ENCODE data around the gene SMIM3.
"Not testable (repeated sequence)": the region's sequence is repeated elsewhere in the genome, so short reads cannot be mapped to it uniquely, and the experiment has no call there.

SMIM3 gene

DNA sequence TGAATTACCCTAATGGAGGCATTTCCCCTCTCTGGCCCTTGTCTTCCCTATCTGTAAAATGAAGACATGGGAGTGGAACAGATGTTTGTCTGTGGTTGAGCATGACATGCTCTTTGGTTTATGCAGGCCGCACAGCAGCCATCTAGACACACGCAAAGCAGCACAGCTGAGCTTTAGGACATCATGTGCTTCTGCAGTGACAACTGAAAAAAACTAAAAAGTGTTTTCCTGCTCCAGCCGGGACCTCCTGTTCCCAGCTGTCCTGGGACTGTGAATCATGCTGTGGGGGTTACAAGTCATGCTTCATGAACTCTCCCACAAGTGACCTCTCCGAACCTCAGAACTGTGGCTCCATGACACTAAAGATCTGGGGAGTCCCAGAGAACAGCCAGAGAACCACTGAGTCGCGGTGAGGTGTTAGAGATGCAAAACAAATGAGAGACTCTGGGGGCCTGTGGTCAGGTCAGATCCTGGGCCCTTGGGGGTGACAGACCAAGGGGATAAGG is 1.7 kb downstream of the SMIM3 start:
- peaks cover 2% of the 10 kb centered on the region for H3K36me3 Mint-ChIP-seq (ENCODE audit: low read depth)
- H3K27ac Mint-ChIP-seq: peak overlapping the region; percentile 79
- ATAC-seq (peak; percentile 60), DNase-seq (peak; percentile 63)
- no peaks in the 10 kb centered on the region for H3K9me3 Mint-ChIP-seq
- peaks cover 4% of the 10 kb centered on the region for H3K27me3 Mint-ChIP-seq
- H3K4me3 Mint-ChIP-seq: peak overlapping the region; percentile 97
- H3K4me1 Mint-ChIP-seq: peaks cover 71% of the 10 kb centered on the region

DNA sequence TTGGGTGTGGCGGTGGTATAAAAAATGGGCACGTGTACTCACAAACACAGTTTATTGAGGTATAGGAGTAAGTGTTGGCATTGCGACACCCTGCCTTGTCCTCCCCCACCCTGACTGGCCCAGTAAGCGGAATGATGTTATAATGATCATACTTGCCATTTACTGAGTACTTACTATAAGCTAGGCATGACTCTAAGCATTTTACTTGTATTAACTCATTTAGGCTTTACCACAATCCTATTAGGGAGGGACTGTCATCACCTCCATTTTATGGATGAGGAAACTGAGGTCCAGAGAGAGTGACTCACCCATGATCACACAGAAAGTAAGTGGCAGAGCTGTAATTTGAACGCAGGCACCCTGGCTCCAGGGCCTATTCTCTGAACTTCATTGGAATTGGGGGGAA is 2.3 kb downstream of the SMIM3 start:
- Mint-ChIP-seq H3K9me3 (peaks cover 1% of the 10 kb centered on the region), H3K4me3 (peak overlapping the region; percentile 97), H3K36me3 (ENCODE audit: low read depth) (peaks cover 4% of the 10 kb centered on the region), H3K27me3 (peaks cover 4% of the 10 kb centered on the region), H3K4me1 (peaks cover 76% of the 10 kb centered on the region), H3K27ac (peak overlapping the region; percentile 79)
- ATAC-seq (peak; percentile 18), DNase-seq (no peak)

DNA sequence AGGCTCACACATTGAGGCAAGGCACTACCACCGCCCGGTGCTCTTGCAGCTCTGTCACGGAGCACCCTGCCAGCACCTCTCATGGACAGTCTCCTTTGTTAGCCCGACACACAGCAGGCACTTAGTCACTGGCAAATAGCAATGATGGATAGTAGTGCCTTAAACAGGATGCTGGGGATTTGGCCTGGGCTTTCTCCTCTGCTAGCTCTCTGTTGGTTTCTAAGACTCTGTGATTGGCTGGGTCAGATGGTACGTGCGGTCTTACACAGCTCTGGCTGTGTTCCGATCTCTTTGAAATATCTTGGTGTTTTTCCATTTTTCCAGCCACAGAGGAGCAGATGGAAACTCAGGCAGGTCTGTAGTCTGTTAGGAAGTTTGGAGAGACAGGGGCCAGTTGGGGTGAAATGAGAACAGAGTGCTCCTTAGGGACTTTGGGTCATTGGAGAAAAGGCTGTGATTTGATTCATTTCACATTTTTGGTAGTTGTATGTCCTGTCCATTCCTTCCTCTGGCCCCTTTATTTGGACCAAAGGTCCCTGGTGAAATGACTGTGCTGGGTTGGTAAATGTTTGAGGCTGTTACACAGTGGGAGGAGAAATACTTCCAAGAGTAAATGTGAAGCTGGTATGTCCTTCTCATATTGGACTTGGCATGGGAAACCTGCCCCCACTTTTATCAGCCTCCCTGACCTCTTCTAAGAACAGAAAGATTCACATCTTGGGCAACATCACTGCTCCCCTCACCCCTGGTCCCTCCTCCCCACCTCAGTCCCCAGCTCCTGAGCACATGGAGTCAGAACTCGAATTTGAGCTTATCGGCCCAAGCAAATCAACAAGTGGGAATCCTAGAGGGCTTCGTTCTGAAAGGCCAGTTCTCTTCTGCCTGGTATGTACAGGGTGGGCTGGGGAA is 3.4 kb downstream of the SMIM3 start:
- ATAC-seq (no peak), DNase-seq (no peak)
- Mint-ChIP-seq H3K4me1 (peaks cover 83% of the 10 kb centered on the region), H3K4me3 (no peak overlapping the region), H3K27ac (peak overlapping the region; percentile 79), H3K36me3 (ENCODE audit: low read depth) (peaks cover 6% of the 10 kb centered on the region), H3K27me3 (peaks cover 4% of the 10 kb centered on the region), H3K9me3 (peaks cover 5% of the 10 kb centered on the region)

- Mint-ChIP-seq H3K4me3 (peak overlapping the region; percentile 67), H3K27ac (peak overlapping the region; percentile 85), H3K36me3 (ENCODE audit: low read depth) (peaks cover 6% of the 10 kb centered on the region), H3K9me3 (peaks cover 5% of the 10 kb centered on the region), H3K27me3 (no peaks in the 10 kb centered on the region), H3K4me1 (peaks cover 88% of the 10 kb centered on the region)
- DNase-seq (no peak), ATAC-seq (no peak)
Measured at GRCh38 chr5:150782850-150783249, 4.3 kb downstream of the SMIM3 start.

GRCh38 chr5:150783422-150783928 is 4.9 kb downstream of the SMIM3 start:
- Mint-ChIP-seq H3K4me3 (peak overlapping the region; percentile 67), H3K27me3 (no peaks in the 10 kb centered on the region), H3K27ac (peak overlapping the region; percentile 85), H3K4me1 (peaks cover 88% of the 10 kb centered on the region), H3K36me3 (ENCODE audit: low read depth) (peaks cover 6% of the 10 kb centered on the region), H3K9me3 (peaks cover 5% of the 10 kb centered on the region)
- ATAC-seq (peak; percentile 62), DNase-seq (peak; percentile 45)

GRCh38 chr5:150785950-150786349 is 7.4 kb downstream of the SMIM3 start:
- no peaks in the 10 kb centered on the region for H3K27me3 Mint-ChIP-seq
- H3K4me1 Mint-ChIP-seq: peaks cover 92% of the 10 kb centered on the region
- H3K27ac Mint-ChIP-seq: no peak overlapping the region
- peaks cover 5% of the 10 kb centered on the region for H3K9me3 Mint-ChIP-seq
- DNase-seq (no peak), ATAC-seq (no peak)
- H3K4me3 Mint-ChIP-seq: no peak overlapping the region
- peaks cover 6% of the 10 kb centered on the region for H3K36me3 Mint-ChIP-seq (ENCODE audit: low read depth)

DNA sequence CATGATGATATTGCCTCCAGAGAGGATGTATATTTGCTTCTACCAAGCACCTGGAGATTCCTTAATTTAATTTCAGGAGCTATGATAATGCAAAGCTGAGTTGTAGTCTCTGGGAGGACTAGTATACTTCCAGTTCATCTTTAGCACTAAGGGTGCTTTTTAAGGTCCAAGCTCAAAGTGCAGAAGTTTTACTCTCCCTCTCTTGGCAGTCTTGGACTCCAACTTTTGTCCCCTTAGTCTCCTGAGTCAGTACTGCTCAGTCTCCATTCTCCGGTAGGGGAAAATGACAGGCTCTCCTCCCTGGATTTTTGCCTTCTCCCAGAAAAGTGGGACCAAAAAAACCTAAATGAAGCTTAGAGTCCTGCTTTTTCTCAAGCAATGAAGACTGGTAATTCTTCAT is 8.3 kb downstream of the SMIM3 start:
- ATAC-seq: no peak
- DNase-seq: no peak
- no peak overlapping the region for H3K4me3 Mint-ChIP-seq
- H3K27me3 Mint-ChIP-seq: no peaks in the 10 kb centered on the region
- H3K36me3 Mint-ChIP-seq (ENCODE audit: low read depth): peaks cover 6% of the 10 kb centered on the region
- peaks cover 89% of the 10 kb centered on the region for H3K4me1 Mint-ChIP-seq
- no peak overlapping the region for H3K27ac Mint-ChIP-seq
- H3K9me3 Mint-ChIP-seq: peaks cover 5% of the 10 kb centered on the region

GRCh38 chr5:150787656-150788055 is 9.1 kb downstream of the SMIM3 start:
- H3K27me3 Mint-ChIP-seq: no peaks in the 10 kb centered on the region

GRCh38 chr5:150788977-150789376 is 10.4 kb downstream of the SMIM3 start:
- Mint-ChIP-seq H3K4me1 (peaks cover 68% of the 10 kb centered on the region), H3K27me3 (no peaks in the 10 kb centered on the region), H3K36me3 (ENCODE audit: low read depth) (peaks cover 6% of the 10 kb centered on the region), H3K27ac (peak overlapping the region; percentile 90), H3K4me3 (peak overlapping the region; percentile 30), H3K9me3 (peaks cover 5% of the 10 kb centered on the region)
- ATAC-seq: no peak
- no peak for DNase-seq

More at GRCh38 chr5:150787656-150788055, 9.1 kb downstream of the SMIM3 start:
- DNase-seq (no peak), ATAC-seq (no peak)
- H3K4me3 Mint-ChIP-seq: no peak overlapping the region
- H3K36me3 Mint-ChIP-seq (ENCODE audit: low read depth): peaks cover 6% of the 10 kb centered on the region
- H3K27ac Mint-ChIP-seq: no peak overlapping the region
- H3K4me1 Mint-ChIP-seq: peaks cover 81% of the 10 kb centered on the region
- H3K9me3 Mint-ChIP-seq: peaks cover 5% of the 10 kb centered on the region

- H3K27me3 Mint-ChIP-seq: no peaks in the 10 kb centered on the region
- peaks cover 63% of the 10 kb centered on the region for H3K4me1 Mint-ChIP-seq
- H3K27ac Mint-ChIP-seq: peak overlapping the region; percentile 90
- no peak for ATAC-seq
- H3K4me3 Mint-ChIP-seq: peak overlapping the region; percentile 71
- H3K36me3 Mint-ChIP-seq (ENCODE audit: low read depth): peaks cover 6% of the 10 kb centered on the region
- H3K9me3 Mint-ChIP-seq: peaks cover 5% of the 10 kb centered on the region
- no peak for DNase-seq
Measured at GRCh38 chr5:150789450-150789849, 10.9 kb downstream of the SMIM3 start.

DNA sequence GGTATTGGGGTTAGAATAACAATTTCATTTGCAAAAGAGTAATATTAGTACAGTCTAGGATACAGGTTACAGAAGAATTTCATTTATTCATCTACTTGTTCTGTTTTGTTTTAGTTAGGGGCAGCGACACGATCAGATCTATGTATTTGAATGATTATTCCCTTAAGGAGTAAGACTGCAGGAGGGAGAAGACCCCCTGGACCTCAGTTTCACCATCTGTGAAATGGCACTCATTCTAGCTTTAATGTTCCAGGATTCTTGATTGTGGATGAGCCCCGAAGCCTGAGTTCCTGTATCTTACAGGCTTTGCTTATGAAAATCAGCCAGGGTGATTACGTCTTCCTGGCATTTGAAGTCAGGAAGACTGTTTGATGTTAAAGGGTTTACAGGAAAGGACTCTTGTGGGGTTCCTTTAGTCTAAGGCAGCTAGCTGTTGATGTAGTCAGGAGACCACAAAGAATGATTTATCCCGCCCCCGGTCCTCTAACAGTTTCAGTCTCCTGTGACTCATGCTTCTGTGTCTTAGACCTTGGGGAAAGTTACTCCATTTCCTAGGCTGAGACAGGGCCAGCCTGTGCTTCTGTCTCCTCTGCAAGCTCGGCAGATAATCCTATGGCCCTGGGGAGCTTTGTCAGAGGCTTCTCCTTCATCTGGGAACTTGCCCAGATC is 11.5 kb downstream of the SMIM3 start:
- peaks cover 59% of the 10 kb centered on the region for H3K4me1 Mint-ChIP-seq
- DNase-seq: peak; percentile 67
- H3K27me3 Mint-ChIP-seq: no peaks in the 10 kb centered on the region
- ATAC-seq: peak; percentile 100
- peaks cover 5% of the 10 kb centered on the region for H3K9me3 Mint-ChIP-seq
- peaks cover 6% of the 10 kb centered on the region for H3K36me3 Mint-ChIP-seq (ENCODE audit: low read depth)
- H3K27ac Mint-ChIP-seq: peak overlapping the region; percentile 90
- H3K4me3 Mint-ChIP-seq: peak overlapping the region; percentile 71

GRCh38 chr5:150791536-150791935 is 13.0 kb downstream of the SMIM3 start:
- DNase-seq (no peak), ATAC-seq (no peak)
- Mint-ChIP-seq H3K36me3 (ENCODE audit: low read depth) (no peaks in the 10 kb centered on the region), H3K9me3 (no peaks in the 10 kb centered on the region), H3K27ac (peak overlapping the region; percentile 59), H3K4me1 (peaks cover 49% of the 10 kb centered on the region), H3K4me3 (no peak overlapping the region), H3K27me3 (no peaks in the 10 kb centered on the region)

DNA sequence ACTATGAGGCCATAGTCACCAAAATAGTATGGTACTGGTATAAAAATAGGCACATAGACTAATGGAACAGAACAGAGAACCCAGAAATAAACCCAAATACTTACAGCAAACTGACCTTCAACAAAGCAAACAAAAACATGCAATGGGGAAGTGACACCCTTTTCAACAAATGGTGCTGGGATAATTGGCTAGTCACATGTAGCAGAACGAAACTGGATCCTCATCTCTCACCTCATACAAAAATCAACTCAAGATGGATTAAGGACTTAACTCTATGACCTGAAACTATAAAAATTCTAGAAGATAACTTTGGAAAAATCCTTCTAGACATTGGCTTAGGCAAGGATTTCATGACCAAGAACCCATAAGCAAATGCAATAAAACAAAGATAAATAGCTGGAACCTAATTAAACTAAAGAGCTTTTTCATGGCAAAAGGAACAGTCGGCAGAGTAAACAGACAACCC is 14.9 kb downstream of the SMIM3 start:
- DNase-seq; H3K27ac Mint-ChIP-seq; H3K27me3 Mint-ChIP-seq; H3K4me3 Mint-ChIP-seq; H3K9me3 Mint-ChIP-seq; ATAC-seq; H3K36me3 Mint-ChIP-seq (ENCODE audit: low read depth): not testable (repeated sequence)
- peaks cover 38% of the 10 kb centered on the region for H3K4me1 Mint-ChIP-seq

GRCh38 chr5:150794927-150795326 is 16.4 kb downstream of the SMIM3 start:
- H3K36me3 Mint-ChIP-seq (ENCODE audit: low read depth): peaks cover 2% of the 10 kb centered on the region
- ATAC-seq (no peak), DNase-seq (no peak)
- H3K4me1 Mint-ChIP-seq: peaks cover 23% of the 10 kb centered on the region
- no peaks in the 10 kb centered on the region for H3K27me3 Mint-ChIP-seq
- H3K4me3 Mint-ChIP-seq: no peak overlapping the region
- H3K9me3 Mint-ChIP-seq: no peaks in the 10 kb centered on the region
- no peak overlapping the region for H3K27ac Mint-ChIP-seq

Data from activated naive CD8-positive, alpha-beta T cell treated with anti-CD3 and anti-CD28 coated beads, Interleukin-2, amount 50 U/mL, for 24 hours (primary cell).